ENCODE measurements around the gene TTC9C. TPM values are rescaled to one million over a fixed set of nuclear protein-coding genes. Genes with fewer than 3 reads are reported as not detected.
"Not testable (repeated sequence)": the region's sequence is repeated elsewhere in the genome, so short reads cannot be mapped to it uniquely, and the experiment has no call there.

TTC9C gene
- total RNA-seq, 1 donor from 2014 or later = 44.7 TPM

- Mint-ChIP-seq H3K4me1 (peaks cover 20% of the 10 kb centered on the region), H3K4me3 (peak overlapping the region; percentile 66), H3K9me3 (no peaks in the 10 kb centered on the region), H3K27ac (ENCODE audit: unreplicated experiment) (peak overlapping the region; percentile 78), H3K27me3 (ENCODE audit: low read depth) (peaks cover 5% of the 10 kb centered on the region), H3K36me3 (ENCODE audit: low read depth) (peaks cover 15% of the 10 kb centered on the region)
- no peak for TF ChIP-seq CTCF (conservative IDR thresholded peaks at IDR 0.05)
- no peak for DNase-seq (ENCODE audit: low read depth, low spot score)
Observed at GRCh38 chr11:62702246-62702645, 26.0 kb upstream of the TTC9C start.

GRCh38 chr11:62703921-62704320 is 24.4 kb upstream of the TTC9C start:
- Mint-ChIP-seq H3K36me3 (ENCODE audit: low read depth) (peaks cover 12% of the 10 kb centered on the region), H3K4me1 (peaks cover 33% of the 10 kb centered on the region), H3K4me3 (peak overlapping the region; percentile 34)
- H3K27me3 Mint-ChIP-seq (ENCODE audit: low read depth); DNase-seq (ENCODE audit: low read depth, low spot score); H3K9me3 Mint-ChIP-seq; H3K27ac Mint-ChIP-seq (ENCODE audit: unreplicated experiment): not testable (repeated sequence)

- H3K4me3 Mint-ChIP-seq = peak overlapping the region; percentile 93
- TF ChIP-seq CTCF (conservative IDR thresholded peaks at IDR 0.05) = no peak
- H3K4me1 Mint-ChIP-seq = peaks cover 48% of the 10 kb centered on the region
- no peak for DNase-seq (ENCODE audit: low read depth, low spot score)
- H3K36me3 Mint-ChIP-seq (ENCODE audit: low read depth) = peaks cover 12% of the 10 kb centered on the region
- H3K9me3 Mint-ChIP-seq = no peaks in the 10 kb centered on the region
- peak overlapping the region; percentile 95 for H3K27ac Mint-ChIP-seq (ENCODE audit: unreplicated experiment)
- H3K27me3 Mint-ChIP-seq (ENCODE audit: low read depth) = peaks cover 10% of the 10 kb centered on the region
Observed at GRCh38 chr11:62705413-62705812, 22.9 kb upstream of the TTC9C start.

GRCh38 chr11:62705880-62706849 is 22.1 kb upstream of the TTC9C start:
- DNase-seq (ENCODE audit: low read depth, low spot score) = peak; percentile 90
- H3K36me3 Mint-ChIP-seq (ENCODE audit: low read depth) = peaks cover 12% of the 10 kb centered on the region
- no peaks in the 10 kb centered on the region for H3K9me3 Mint-ChIP-seq
- H3K27ac Mint-ChIP-seq (ENCODE audit: unreplicated experiment) = peak overlapping the region; percentile 98
- peaks cover 10% of the 10 kb centered on the region for H3K27me3 Mint-ChIP-seq (ENCODE audit: low read depth)
- peaks cover 51% of the 10 kb centered on the region for H3K4me1 Mint-ChIP-seq
- no peak for TF ChIP-seq CTCF (conservative IDR thresholded peaks at IDR 0.05)
- peak overlapping the region; percentile 93 for H3K4me3 Mint-ChIP-seq

GRCh38 chr11:62706850-62707247 is 21.4 kb upstream of the TTC9C start:
- Mint-ChIP-seq H3K4me3 (peak overlapping the region; percentile 92), H3K27me3 (ENCODE audit: low read depth) (peaks cover 10% of the 10 kb centered on the region), H3K9me3 (no peaks in the 10 kb centered on the region), H3K27ac (ENCODE audit: unreplicated experiment) (peak overlapping the region; percentile 98), H3K36me3 (ENCODE audit: low read depth) (peaks cover 11% of the 10 kb centered on the region), H3K4me1 (peaks cover 51% of the 10 kb centered on the region)
- no peak for DNase-seq (ENCODE audit: low read depth, low spot score)
- TF ChIP-seq CTCF (conservative IDR thresholded peaks at IDR 0.05) = no peak

- TF ChIP-seq CTCF (conservative IDR thresholded peaks at IDR 0.05) = no peak
- Mint-ChIP-seq H3K27ac (ENCODE audit: unreplicated experiment) (peak within 1 kb of the TSS; percentile 98), H3K9me3 (no peaks in the 10 kb centered on the region), H3K4me3 (peak within 1 kb of the TSS; percentile 92), H3K4me1 (peaks cover 51% of the 10 kb centered on the region), H3K36me3 (ENCODE audit: low read depth) (peaks cover 12% of the 10 kb centered on the region), H3K27me3 (ENCODE audit: low read depth) (peaks cover 10% of the 10 kb centered on the region)
- peak; percentile 84 for DNase-seq (ENCODE audit: low read depth, low spot score)
Observed at GRCh38 chr11:62707277-62707861, 20.9 kb upstream of the TTC9C start, which contains the start of the genes BSCL2 and GNG3. TSS of gene BSCL2 (minus strand) at chr11:62707424. CDS start at chr11:62707195, 229 bp downstream. TSS of gene GNG3 (plus strand) at chr11:62707676. CDS start at chr11:62708296, 620 bp downstream.

Data from neural crest cell (in vitro differentiated cells).